DMS53 treated with DMSO at 0.1 percent for 48 hours (cell line): ENCODE results near the gene MS4A6A.
"Not testable (repeated sequence)": the region's sequence is repeated elsewhere in the genome, so short reads cannot be mapped to it uniquely, and the experiment has no call there.

Experiments
- DNase-seq: peaks from one replicate; lab custom pipeline; 2025; ENCODE audit not compliant: unreplicated experiment; lab: John Stamatoyannopoulos, UW

Gene MS4A6A

GRCh38 chr11:60182541-60183330, at the start of gene MS4A6A:
Gene MS4A6A (minus strand): TSS chr11:60183083. CDS start chr11:60181727, 1,356 bp downstream.
- DNase-seq, result no peak

- DNase-seq, result no peak
Observed at GRCh38 chr11:60230681-60231080, 47.8 kb upstream of the MS4A6A start.

DNA sequence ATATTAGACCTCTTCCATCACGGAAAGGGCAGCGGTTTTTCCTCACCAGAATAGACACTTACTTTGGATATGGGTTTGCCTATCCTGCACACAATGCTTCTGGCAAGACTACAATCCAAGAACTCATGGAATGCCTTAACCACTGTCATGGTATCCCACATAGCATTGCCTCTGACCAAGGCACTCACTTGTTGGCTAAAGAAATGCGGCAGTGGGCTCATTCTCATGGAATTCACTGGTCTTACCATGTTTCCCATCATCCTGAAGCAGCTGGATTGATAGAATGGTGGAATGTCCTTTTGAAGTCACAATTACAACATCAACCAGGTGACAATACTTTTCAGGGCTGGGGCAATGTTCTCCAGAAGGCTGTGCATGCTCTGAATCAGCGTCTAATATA, 39.3 kb upstream of the MS4A6A start:
- no peak for DNase-seq

- peak; percentile 6 for DNase-seq
Observed at GRCh38 chr11:60221692-60222091, 38.8 kb upstream of the MS4A6A start.

GRCh38 chr11:60221181-60221580, 38.3 kb upstream of the MS4A6A start:
- no peak for DNase-seq

DNA sequence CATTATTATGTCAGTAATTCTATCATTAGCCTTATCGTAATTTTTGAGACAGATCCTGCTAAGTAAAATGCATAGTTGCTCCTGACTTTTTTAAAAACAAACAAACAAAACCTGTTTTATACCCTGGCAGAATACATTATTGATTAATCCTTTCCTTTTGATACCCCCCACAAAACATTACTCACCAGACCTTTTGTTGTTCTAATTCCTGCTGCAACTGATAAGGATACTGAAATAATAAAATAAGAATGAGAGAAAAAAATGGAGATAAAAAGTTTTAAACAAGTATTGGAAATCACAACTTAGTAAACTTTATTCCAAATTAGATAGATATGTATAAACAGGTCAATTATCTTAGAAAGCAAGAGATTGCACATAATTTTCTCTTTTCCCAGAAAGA, 31.5 kb upstream of the MS4A6A start:
- DNase-seq, result no peak

GRCh38 chr11:60211206-60211605, 28.3 kb upstream of the MS4A6A start:
- DNase-seq, result no peak

DNA sequence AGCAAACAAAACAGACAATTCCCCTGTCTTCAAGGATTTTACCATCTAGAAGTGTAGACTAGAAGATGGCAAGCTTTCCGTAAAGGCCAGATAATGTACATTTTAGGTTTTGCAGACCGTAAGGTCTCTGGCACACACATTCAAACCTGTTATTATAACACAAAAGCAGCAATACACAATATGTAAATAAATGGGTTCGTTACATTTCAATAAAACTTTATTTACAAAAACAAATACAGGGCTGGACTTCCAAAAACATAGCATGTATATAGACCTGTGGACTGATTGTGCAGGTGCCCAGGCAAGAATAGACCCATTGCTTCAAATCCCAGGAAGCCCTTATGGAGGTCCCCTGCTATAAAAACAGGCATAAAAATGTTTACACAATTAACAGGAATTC, 27.1 kb upstream of the MS4A6A start:
- no peak for DNase-seq

DNA sequence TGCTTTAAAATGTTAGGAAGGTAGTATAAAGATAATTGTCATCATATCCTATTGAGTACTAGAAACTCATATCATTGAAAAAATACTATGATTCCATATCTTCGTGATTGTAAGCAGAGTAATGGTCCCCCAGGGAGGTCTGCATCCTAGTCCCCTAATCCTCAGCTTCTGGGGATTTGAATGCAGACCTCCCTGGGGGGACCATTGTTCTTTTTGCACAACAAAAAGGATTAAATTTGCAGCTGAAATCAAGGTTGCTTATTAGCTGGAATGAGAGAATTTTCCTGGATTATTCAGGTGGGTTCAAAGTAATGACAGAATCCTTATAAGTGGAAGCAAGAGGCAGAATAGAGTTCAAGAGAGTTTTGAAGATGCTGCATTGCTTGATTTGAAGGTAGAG, 26.1 kb upstream of the MS4A6A start:
- no peak for DNase-seq

DNA sequence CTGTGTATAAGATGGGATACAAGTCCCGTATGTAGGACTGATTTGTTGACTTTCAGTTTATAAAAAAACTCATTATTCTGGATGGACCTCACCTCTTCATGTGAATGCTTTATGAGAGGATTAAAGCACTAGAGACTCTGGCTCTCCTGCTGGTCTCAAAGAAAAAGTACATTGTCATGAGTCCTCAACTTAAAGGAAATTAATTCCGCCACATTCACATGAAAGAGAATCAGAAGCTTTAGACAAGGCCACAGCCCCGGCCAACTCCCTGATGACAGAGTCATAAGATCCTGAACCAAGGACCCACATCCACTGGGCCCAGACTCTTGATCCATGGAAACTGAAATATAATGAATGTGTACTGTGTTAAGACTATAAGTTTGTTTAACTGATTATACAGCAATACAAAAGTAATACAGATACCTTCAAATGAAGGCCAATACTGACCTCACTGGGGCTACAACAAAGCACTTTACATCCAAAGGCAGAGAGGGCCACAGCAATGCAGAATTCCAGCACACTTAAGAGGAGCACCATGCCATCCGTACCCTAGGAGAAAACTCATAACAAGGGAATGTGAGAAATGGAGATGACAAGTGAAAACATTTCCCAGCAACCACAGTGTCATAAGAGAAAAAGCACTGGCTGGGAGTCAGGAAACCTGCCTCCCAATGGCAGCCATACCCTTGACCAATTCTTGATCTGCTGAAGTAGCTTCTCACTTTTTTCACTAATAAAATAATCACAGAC, 25.4 kb upstream of the MS4A6A start:
- DNase-seq, result no peak

- no peak for DNase-seq
Observed at GRCh38 chr11:60206616-60207015, 23.7 kb upstream of the MS4A6A start.

DNA sequence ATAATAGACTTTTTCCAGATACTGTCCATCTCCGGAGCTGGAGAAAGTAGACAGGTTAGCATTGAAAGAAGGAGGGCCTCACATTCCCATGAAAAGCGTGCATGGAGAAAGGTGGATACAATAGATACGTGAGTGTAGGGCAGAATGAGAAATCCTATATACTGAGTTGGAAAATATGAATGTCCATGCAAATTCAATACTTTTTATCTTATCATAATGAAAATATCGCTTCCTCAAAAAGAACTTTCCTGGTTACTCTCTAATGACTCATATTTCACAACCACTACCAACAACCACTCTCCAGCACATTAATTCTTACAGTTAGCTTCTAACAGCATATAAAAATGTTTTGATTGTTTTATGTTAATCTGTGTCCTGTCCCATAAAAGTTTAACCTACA, 22.0 kb upstream of the MS4A6A start:
- no peak for DNase-seq

DNA sequence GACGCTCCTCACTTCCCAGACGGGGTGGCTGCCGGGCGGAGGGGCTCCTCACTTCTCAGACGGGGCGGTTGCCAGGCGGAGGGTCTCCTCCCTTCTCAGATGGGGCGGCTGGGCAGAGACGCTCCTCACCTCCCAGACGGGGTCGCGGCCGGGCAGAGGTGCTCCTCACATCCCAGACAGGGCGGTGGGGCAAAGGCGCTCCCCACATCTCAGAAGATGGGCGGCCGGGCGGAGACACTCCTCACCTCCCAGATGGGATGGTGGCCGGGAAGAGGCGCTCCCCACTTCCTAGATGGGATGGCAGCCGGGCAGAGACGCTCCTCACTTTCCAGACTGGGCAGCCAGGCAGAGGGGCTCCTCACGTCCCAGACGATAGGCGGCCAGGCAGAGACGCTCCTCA, 18.5 kb upstream of the MS4A6A start:
- DNase-seq, result not testable (repeated sequence)

DNA sequence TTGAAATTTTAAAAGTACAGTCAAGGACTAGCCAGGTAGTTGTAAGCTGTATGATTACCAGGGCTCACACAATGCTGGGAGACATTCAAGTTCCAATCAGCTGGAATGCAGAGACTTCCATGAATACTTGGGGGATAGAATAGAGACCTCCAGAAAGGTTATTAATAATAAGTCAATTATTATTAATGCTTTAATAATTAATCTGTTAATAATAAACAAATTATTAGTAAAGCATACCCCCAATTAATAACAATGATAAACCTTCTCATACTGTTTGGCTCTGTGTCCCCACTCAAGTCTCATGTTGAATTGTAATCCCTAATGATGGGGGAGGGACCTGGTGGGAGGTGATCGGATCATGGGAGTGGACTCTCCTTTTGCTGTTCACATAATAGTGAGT, 14.6 kb upstream of the MS4A6A start:
- DNase-seq, result no peak

DNA sequence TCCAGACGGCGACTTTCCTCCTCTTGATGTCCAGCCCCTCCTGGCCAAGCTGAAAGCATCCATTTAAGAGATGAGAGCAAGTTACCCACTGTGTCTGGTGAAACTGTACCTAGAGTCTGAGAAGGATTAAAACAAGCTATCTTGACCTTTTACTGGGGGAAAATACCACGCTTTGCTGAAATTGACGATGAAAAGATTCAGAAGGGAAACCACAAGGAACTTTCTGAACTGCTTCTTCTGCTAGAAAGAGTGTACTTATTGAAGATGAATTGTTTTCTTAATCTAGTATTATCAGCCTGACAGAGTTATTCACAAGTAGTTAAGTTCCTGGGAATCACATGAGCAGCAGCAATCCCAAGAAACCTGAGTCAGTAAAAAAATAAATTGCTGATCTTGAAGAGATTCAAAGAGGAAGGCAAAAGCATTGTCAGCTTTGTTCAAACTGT, 13.1 kb upstream of the MS4A6A start:
- DNase-seq, result no peak

- DNase-seq, result no peak
Observed at GRCh38 chr11:60194511-60194910, 11.6 kb upstream of the MS4A6A start.

DNA sequence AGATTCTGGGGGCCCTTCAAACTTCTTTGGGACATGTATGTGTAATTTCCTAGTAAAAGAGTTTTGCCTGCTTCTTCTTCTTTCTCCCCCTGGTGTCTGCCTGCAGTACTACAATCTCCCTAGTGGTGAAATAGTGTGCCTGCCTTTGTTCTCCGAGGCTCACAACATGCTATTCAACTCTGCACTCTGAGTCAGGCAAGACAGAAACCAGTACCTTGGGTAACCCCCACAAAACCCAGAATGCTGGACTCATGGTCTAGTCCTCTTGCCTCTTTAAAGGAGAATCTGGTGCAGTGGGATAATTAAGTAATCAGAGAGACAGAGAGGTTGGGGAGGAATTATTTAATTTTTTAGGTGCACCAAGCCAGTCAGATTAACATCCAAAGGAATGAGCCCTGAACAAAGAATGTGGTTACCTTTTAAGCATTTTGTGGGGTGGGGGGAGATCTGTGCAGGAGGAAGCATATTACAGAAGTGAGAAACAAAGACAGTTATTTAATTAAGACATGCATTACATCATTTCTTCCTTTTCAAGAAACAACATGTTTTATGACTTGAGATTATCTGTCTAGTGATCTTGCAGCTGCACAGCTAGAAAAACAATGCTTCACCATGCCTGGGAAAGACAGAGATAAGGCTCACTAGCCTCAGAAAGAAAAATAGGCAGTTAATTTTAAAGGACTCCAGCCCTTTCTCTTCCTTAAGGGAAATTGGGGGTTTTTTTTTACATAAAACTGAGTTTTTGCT, 11.0 kb upstream of the MS4A6A start:
- peak; percentile 56 for DNase-seq

- not testable (repeated sequence) for DNase-seq
Observed at GRCh38 chr11:60192564-60192963, 9.7 kb upstream of the MS4A6A start.

DNA sequence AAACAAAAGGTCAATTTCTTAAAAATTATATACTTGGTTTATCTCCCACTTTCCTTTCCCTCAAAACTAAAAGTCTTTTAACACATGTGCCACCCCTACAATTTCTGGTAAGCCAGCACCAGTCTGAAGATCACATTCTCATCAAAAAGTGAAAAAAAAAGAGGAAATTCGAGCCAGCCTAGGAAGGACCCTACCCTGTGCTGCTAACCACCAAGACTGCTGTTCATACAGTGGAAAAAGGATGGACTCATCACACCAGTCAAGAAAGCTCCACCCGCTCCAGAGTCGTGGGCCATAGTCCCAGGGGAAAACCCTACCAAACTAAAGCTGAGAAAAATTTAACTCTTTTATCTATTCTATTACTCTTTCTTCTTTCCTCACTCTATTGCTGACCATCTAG, 5.6 kb upstream of the MS4A6A start:
- not testable (repeated sequence) for DNase-seq

DNA sequence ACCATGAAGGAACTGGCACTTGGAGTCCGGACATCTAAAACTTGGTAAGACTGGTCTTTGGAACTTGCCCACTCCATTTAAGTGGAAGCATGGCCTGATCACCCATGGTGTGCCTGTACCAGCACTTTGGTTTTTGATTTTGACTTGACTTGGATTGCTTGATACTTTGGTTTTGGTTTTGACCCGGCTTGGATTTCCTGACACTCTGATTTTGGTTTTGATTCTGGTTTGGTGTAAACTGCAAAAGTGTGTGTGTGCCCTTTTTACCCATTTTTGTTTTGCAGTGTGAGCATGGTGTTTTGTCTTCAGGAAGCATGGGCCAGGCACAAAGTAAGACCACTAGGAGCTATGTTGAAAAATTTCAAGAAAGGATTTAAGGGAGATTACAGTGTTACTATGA, 3.2 kb upstream of the MS4A6A start:
- DNase-seq, result not testable (repeated sequence)

DNA sequence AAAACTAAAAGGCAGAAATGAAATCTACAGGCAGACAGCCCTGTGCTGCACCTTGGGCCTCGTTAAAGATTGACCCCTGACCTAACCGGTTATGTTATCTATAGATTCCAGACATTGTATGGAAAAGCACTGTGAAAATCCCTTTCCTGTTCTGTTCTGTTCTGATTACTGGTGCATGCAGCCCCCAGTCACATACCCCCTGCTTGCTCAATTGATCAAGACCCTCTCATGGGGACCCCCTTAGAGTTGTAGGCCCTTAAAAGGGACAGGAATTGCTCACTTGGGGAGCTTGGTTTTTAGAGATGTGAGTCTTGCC, 2.6 kb upstream of the MS4A6A start:
- not testable (repeated sequence) for DNase-seq
